SK-N-SH (cell line): ENCODE data around the gene NCS1. TPM values are rescaled to one million over a fixed set of nuclear protein-coding genes. Genes with fewer than 3 reads are reported as not detected.

Experiments
- CTCF ChIA-PET: fragments of 300-600, 350-600 bp; formaldehyde crosslinking; extraction: SDS; loops from one replicate; lab custom pipeline; 2021; lab: Yijun Ruan, JAX
- POLR2A ChIA-PET: fragments of 350-600 bp; sonication (Branson Sonifier 250); formaldehyde crosslinking; extraction: SDS; loops from one replicate; lab custom pipeline; 2020; ENCODE audit warnings: antibody characterized with exemption, inconsistent platforms; lab: Yijun Ruan, JAX
- DNase-seq: peaks from one replicate; pipeline ENCODE4 v3.0.0; 2012
- H2AFZ ChIP-seq: fragments of 200-600 bp; sonication (generic); 2 replicates; pipeline ENCODE4 v1.8.1; 2016; ENCODE audit warnings: antibody characterized with exemption, mild to moderate bottlenecking, low read depth
- H3F3A ChIP-seq: fragments of 200-600 bp; sonication (generic); replicated peaks from 2 replicates; pipeline ENCODE3; 2016; ENCODE audit warnings: antibody characterized with exemption, mild to moderate bottlenecking; ENCODE audit not compliant: insufficient read depth
- H3K27ac ChIP-seq, 2 experiments: fragments of 200-500 bp in 1 of 2; fragments of 200-600 bp in 1 of 2; sonication (Bioruptor generic) in 1 of 2; sonication (generic), shearing (Covaris generic) in 1 of 2; 2 replicates each; pipeline versions ENCODE4 v1.5.1 to v1.6.1; 2014 to 2016; ENCODE audit warnings: low read depth in 2 of 2, inconsistent platforms in 1 of 2, low read length in 1 of 2, mild to moderate bottlenecking in 1 of 2, mixed read lengths in 1 of 2
- H3K27me3 ChIP-seq: fragments of 200-600 bp; sonication (generic), shearing (Covaris generic); 2 replicates; pipeline ENCODE4 v1.6.1; 2016; ENCODE audit warnings: mixed run types; ENCODE audit not compliant: insufficient read depth
- H3K36me3 ChIP-seq, 2 experiments: fragments of 200-500 bp in 1 of 2; fragments of 200-600 bp in 1 of 2; sonication (Bioruptor generic) in 1 of 2; sonication (generic) in 1 of 2; replicated peaks in 1 of 2; 2 replicates each; pipeline versions ENCODE3 to v1.5.1; 2014 to 2016; ENCODE audit warnings: low read length in 1 of 2, mild to moderate bottlenecking in 1 of 2; ENCODE audit not compliant: insufficient read depth in 2 of 2, control insufficient read depth in 1 of 2
- H3K4me1 ChIP-seq, 2 experiments: fragments of 200-500 bp in 1 of 2; fragments of 200-600 bp in 1 of 2; sonication (Bioruptor generic) in 1 of 2; sonication (generic), shearing (Covaris generic) in 1 of 2; 2 replicates each; pipeline versions ENCODE4 v1.5.1 to v1.6.1; 2014 to 2016; ENCODE audit warnings: low read depth in 1 of 2, low read length in 1 of 2, mixed run types in 1 of 2; ENCODE audit not compliant: insufficient read depth in 2 of 2, control insufficient read depth in 1 of 2
- H3K4me2 ChIP-seq: fragments of 200-600 bp; sonication (generic), shearing (Covaris generic); 2 replicates; pipeline ENCODE4 v1.6.1; 2017; ENCODE audit warnings: mixed run types
- H3K4me3 ChIP-seq, 2 experiments: fragments of 200-500 bp in 1 of 2; fragments of 200-600 bp in 1 of 2; sonication (Bioruptor generic) in 1 of 2; sonication (generic), shearing (Covaris generic) in 1 of 2; 2 replicates each; pipeline versions ENCODE4 v1.5.1 to v1.8.1; 2014 to 2016; ENCODE audit warnings: low read depth in 2 of 2, inconsistent platforms in 1 of 2, low read length in 1 of 2, mild to moderate bottlenecking in 1 of 2, mixed read lengths in 1 of 2, moderate library complexity in 1 of 2
- H3K79me2 ChIP-seq: fragments of 200-600 bp; sonication (generic); 2 replicates; pipeline ENCODE4 v1.8.1; 2017; ENCODE audit warnings: mild to moderate bottlenecking; ENCODE audit not compliant: insufficient read depth
- H3K9ac ChIP-seq: fragments of 200-600 bp; sonication (generic); 2 replicates; pipeline ENCODE4 v1.6.1; 2017; ENCODE audit warnings: mixed run types
- H3K9me2 ChIP-seq: fragments of 200-600 bp; sonication (generic); 2 replicates; pipeline ENCODE4 v1.6.1; 2017; ENCODE audit warnings: mixed run types
- H3K9me3 ChIP-seq: fragments of 200-600 bp; sonication (generic); 2 replicates; pipeline ENCODE4 v1.6.1; 2017; ENCODE audit warnings: mixed run types, mild to moderate bottlenecking, moderate library complexity
- H4K20me1 ChIP-seq: fragments of 200-600 bp; sonication (generic); 2 replicates; pipeline ENCODE4 v1.6.1; 2017; ENCODE audit warnings: mild to moderate bottlenecking, mixed run types; ENCODE audit not compliant: insufficient read depth
- CTCF ChIP-seq: fragments of 200-600 bp; sonication (generic); IDR thresholded peaks from 2 replicates; pipeline ENCODE4 v1.6.1; 2017; ENCODE audit warnings: antibody characterized with exemption, mild to moderate bottlenecking, moderate library complexity
- ELF1 ChIP-seq: IDR thresholded peaks from 2 replicates; pipeline ENCODE4 v1.4.0; 2012
- EP300 ChIP-seq, 2 experiments: IDR thresholded peaks; 2 replicates each; pipeline versions ENCODE4 v1.4.0 to v1.6.1; 2012; ENCODE audit warnings: borderline replicate concordance in 1 of 2, low read depth in 1 of 2, low read length in 1 of 2
- EZH2phosphoT487 ChIP-seq: fragments of 200-600 bp; sonication (generic); IDR thresholded peaks from 2 replicates; pipeline ENCODE4 v1.6.1; 2017; ENCODE audit warnings: low read depth, mixed run types, mild to moderate bottlenecking, antibody characterized with exemption, moderate library complexity, borderline replicate concordance
- FOSL2 ChIP-seq: IDR thresholded peaks from 2 replicates; pipeline ENCODE4 v1.4.0; 2012; ENCODE audit warnings: low read depth, mild to moderate bottlenecking, moderate library complexity, borderline replicate concordance
- FOXJ3 ChIP-seq: sonication (generic); formaldehyde crosslinking; IDR thresholded peaks from 2 replicates; pipeline ENCODE4 v1.5.1; 2020; ENCODE audit warnings: mild to moderate bottlenecking, missing genetic modification reagents
- FOXM1 ChIP-seq: IDR thresholded peaks from 2 replicates; pipeline ENCODE4 v1.4.0; 2012; ENCODE audit warnings: low read depth, mild to moderate bottlenecking
- IRF3 ChIP-seq: fragments of 150-350 bp; IDR thresholded peaks from 2 replicates; pipeline ENCODE4 v1.6.1; 2016; ENCODE audit warnings: mild to moderate bottlenecking, low read depth, low read length
- MAX ChIP-seq: IDR thresholded peaks from 2 replicates; pipeline ENCODE4 v1.4.0; 2012; ENCODE audit warnings: low read depth
- MEF2A ChIP-seq: IDR thresholded peaks from 2 replicates; pipeline ENCODE4 v1.4.0; 2012; ENCODE audit warnings: low read depth, borderline replicate concordance
- NRF1 ChIP-seq: IDR thresholded peaks from 2 replicates; pipeline ENCODE4 v1.6.1; 2012; ENCODE audit warnings: low read depth, mild to moderate bottlenecking, low read length
- PBX3 ChIP-seq: IDR thresholded peaks from 2 replicates; pipeline ENCODE4; 2012
- POLR2AphosphoS5 ChIP-seq: IDR thresholded peaks from 2 replicates; pipeline ENCODE4 v1.6.1; 2012; ENCODE audit warnings: low read depth, low read length
- RCOR1 ChIP-seq: fragments of 150-350 bp; IDR thresholded peaks from 2 replicates; pipeline ENCODE4 v1.6.1; 2017; ENCODE audit warnings: antibody characterized with exemption, low read length
- SIN3A ChIP-seq: IDR thresholded peaks from 2 replicates; pipeline ENCODE4 v1.6.1; 2012; ENCODE audit warnings: low read depth, mild to moderate bottlenecking, low read length, moderate library complexity, borderline replicate concordance
- SMC3 ChIP-seq: IDR thresholded peaks from 2 replicates; pipeline ENCODE4 v1.6.1; 2012; ENCODE audit warnings: low read depth, low read length, improper control_type of control experiment
- TAF1 ChIP-seq: IDR thresholded peaks from 2 replicates; pipeline ENCODE4 v1.6.1; 2012; ENCODE audit warnings: low read depth, mild to moderate bottlenecking, low read length, moderate library complexity, borderline replicate concordance
- TCF12 ChIP-seq: IDR thresholded peaks from 2 replicates; pipeline ENCODE4 v1.4.0; 2012
- TEAD4 ChIP-seq: IDR thresholded peaks from 2 replicates; pipeline ENCODE4 v1.4.0; 2012; ENCODE audit warnings: mild to moderate bottlenecking, borderline replicate concordance; ENCODE audit not compliant: insufficient read depth
- USF1 ChIP-seq: IDR thresholded peaks from 2 replicates; pipeline ENCODE4 v1.4.0; 2012; ENCODE audit warnings: low read depth, borderline replicate concordance
- WGBS: methylation state at CpG from one replicate; pipeline ENCODE4 v1.1.6; 2017; ENCODE audit warnings: low lambda C conversion rate; 5-methylcytosine and 5-hydroxymethylcytosine counted together
- polyA plus RNA-seq, 3 experiments: library from polyadenylated mRNA; depleted of rRNA; stranded (reverse); fragments of >200 nt; gene quantifications; 2 replicates each; pipeline ENCODE4 v1.2.3, GENCODE V29; 2012

The NCS1 gene
- polyA plus RNA-seq, 1 of the 3 experiments (the other 2 are of a cell fraction), result 40.6 TPM

- DNase-seq, result no peak
- no peaks in the 10 kb centered on the region for H3F3A ChIP-seq
- no peak overlapping the region for H3K9ac ChIP-seq
- H3K4me2 ChIP-seq, result no peak overlapping the region
- H3K79me2 ChIP-seq, result no peaks in the 10 kb centered on the region
- H3K9me3 ChIP-seq, result no peaks in the 10 kb centered on the region
- no peaks in the 10 kb centered on the region for H3K36me3 ChIP-seq
- WGBS, result 76% methylated on average over 7 of the region's 7 CpGs
- no peak overlapping the region for H3K4me3 ChIP-seq
- no peak overlapping the region for H2AFZ ChIP-seq
- H3K27me3 ChIP-seq, result no peaks in the 10 kb centered on the region
- no peaks in the 10 kb centered on the region for H4K20me1 ChIP-seq
- H3K4me1 ChIP-seq, result no peaks in the 10 kb centered on the region; a peak in 1 of 4 replicates
- H3K27ac ChIP-seq, result no peak overlapping the region
- ChIA-PET CTCF (interaction anchor here (0.6 to 2.5 kb wide), 15 partner anchors 8 to 96 kb away, joined by 3 to 12 read pairs (median 4); no protein-coding TSS in a partner anchor), POLR2A (no interaction called here)
- no peaks in the 10 kb centered on the region for H3K9me2 ChIP-seq
- TF ChIP-seq TAF1 (no peak), CTCF (no peak), MAX (no peak), SMC3 (no peak), IRF3 (no peak), PBX3 (no peak), USF1 (no peak), EZH2phosphoT487 (no peak), FOXM1 (no peak), ELF1 (no peak), POLR2AphosphoS5 (no peak), MEF2A (no peak)
These were observed 15.1 kb upstream of the NCS1 start for GRCh38 chr9:130157079-130157478.

GRCh38 chr9:130158001-130158400, 14.2 kb upstream of the NCS1 start:
- Histone ChIP-seq H3F3A (no peaks in the 10 kb centered on the region), H3K4me2 (no peak overlapping the region), H3K79me2 (no peaks in the 10 kb centered on the region), H2AFZ (no peak overlapping the region), H3K9me3 (no peaks in the 10 kb centered on the region), H3K9ac (no peak overlapping the region), H4K20me1 (no peaks in the 10 kb centered on the region), H3K4me3 (no peak overlapping the region), H3K4me1 (no peaks in the 10 kb centered on the region; a peak in 1 of 4 replicates), H3K36me3 (no peaks in the 10 kb centered on the region), H3K27ac (no peak overlapping the region), H3K27me3 (no peaks in the 10 kb centered on the region), H3K9me2 (no peaks in the 10 kb centered on the region)
- ChIA-PET CTCF (interaction anchor here (0.5 to 2.5 kb wide), 4 partner anchors 16 to 85 kb away, joined by 3 to 11 read pairs (median 5); no protein-coding TSS in a partner anchor), POLR2A (no interaction called here)
- DNase-seq, result no peak
- 91% methylated on average over 7 of the region's 8 CpGs for WGBS
- TF ChIP-seq TEAD4 (no peak), EP300 (IDR thresholded peaks at IDR 0.05; ENCODE audit: borderline replicate concordance in 1 of 2, low read depth in 1 of 2, low read length in 1 of 2) (no peak), FOXJ3 (no peak), FOSL2 (no peak), PBX3 (no peak), EZH2phosphoT487 (no peak), POLR2AphosphoS5 (no peak), TAF1 (no peak), MEF2A (no peak), USF1 (no peak), SMC3 (no peak), SIN3A (no peak), FOXM1 (no peak), RCOR1 (no peak), NRF1 (no peak), TCF12 (no peak)
